Measurements from ENCODE around the gene BUD13.

- TF ChIP-seq ZNF503 (CRISPR knock-in tag; IDR thresholded peaks at IDR 0.05) (no peak), NR3C1 (CRISPR knock-in tag; IDR thresholded peaks at IDR 0.05) (no peak), FOXM1 (CRISPR knock-in tag; IDR thresholded peaks at IDR 0.05) (no peak)
Observed at GRCh38 chr11:116796548-116796947, 23.8 kb upstream of the BUD13 start.

All from HepG2 (cell line).